GM10847 (cell line): ENCODE measurements around the gene SNTG2.

Source experiments
- POLR2A ChIP-seq: IDR thresholded peaks from 2 replicates; pipeline ENCODE4 v1.6.1; 2011; ENCODE audit not compliant: insufficient read length; ENCODE audit errors: extremely low read depth

SNTG2 gene

DNA sequence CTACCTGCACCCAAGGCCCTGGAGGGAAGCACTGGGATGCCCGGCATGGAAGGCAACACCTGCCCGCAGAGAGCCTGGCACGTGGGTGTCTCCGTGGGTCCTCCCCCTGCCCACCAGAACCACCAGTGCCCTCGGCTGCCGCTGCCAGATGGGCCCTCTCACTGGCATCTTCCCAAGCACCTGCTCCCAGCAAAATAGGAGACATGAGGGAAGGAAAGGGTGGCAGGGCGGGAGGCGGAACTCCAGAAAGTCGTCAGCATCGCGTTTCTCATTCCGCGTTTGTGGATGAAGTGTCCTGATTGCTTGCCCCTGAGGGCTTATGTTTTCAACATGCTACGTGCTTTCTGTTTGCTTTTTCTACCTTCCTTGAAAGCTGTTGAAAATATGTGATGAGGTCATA lies 8.8 kb upstream of the SNTG2 start:
- TF ChIP-seq POLR2A = no peak

- TF ChIP-seq POLR2A = no peak
These were observed 7.7 kb upstream of the SNTG2 start for GRCh38 chr2:942775-943460.

DNA sequence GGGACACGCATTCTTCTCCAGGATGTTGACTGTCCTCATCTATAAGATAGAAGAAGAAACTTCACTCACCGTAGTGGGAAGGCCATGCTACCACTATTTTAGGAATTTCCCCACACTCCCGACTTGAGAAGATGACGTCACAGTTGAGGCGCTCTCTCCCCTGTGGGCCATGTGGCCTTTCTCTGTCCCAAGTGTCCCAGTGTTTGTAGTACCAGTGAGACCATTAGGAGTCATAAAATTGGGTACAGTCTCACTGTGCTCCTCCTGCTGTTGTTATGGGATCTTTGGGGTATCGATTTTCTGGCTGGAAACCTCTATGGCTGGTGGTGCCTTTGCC lies 7.2 kb upstream of the SNTG2 start:
- no peak for TF ChIP-seq POLR2A

DNA sequence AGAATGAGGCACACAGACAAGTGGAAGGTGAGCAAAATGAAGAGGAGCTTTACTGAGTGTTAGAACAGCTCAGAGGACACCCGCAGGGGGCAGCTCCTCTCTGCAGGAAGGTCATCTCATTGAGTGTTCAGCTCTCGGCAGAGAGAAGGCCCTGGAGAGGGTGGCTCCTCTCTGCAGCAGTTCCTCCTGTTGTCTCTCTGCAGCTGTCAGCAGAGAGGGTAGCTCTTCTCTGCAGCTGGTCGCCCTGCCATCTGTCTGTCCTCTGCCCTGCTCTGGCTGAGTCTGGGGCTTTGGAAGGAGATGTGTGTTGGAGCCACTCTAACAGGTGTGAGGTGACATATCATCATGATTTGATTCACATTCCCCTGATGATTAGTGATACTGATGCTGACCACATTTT lies 6.8 kb upstream of the SNTG2 start:
- TF ChIP-seq POLR2A = no peak

- TF ChIP-seq POLR2A = no peak
These were observed 6.0 kb upstream of the SNTG2 start for GRCh38 chr2:944693-945092.

DNA sequence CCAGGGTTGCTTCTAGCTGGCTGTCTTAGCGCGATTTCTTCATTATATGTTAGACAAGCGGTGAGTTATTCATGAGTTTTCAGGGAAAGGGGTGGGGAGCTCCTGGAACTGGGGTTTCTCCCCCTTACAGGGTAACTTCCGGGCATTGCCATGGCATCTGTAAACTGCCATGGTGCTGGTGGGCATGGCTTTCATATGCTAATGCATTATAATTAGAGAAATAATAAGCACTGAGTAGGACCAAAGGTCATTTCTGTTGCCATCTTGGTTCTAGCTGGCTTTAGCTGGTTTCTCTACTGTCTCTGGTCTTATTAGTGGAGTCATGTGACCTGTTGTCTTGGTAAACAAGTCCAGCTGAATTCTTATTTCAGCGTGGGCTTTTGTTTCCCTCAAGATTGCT lies 5.5 kb upstream of the SNTG2 start:
- TF ChIP-seq POLR2A = no peak

DNA sequence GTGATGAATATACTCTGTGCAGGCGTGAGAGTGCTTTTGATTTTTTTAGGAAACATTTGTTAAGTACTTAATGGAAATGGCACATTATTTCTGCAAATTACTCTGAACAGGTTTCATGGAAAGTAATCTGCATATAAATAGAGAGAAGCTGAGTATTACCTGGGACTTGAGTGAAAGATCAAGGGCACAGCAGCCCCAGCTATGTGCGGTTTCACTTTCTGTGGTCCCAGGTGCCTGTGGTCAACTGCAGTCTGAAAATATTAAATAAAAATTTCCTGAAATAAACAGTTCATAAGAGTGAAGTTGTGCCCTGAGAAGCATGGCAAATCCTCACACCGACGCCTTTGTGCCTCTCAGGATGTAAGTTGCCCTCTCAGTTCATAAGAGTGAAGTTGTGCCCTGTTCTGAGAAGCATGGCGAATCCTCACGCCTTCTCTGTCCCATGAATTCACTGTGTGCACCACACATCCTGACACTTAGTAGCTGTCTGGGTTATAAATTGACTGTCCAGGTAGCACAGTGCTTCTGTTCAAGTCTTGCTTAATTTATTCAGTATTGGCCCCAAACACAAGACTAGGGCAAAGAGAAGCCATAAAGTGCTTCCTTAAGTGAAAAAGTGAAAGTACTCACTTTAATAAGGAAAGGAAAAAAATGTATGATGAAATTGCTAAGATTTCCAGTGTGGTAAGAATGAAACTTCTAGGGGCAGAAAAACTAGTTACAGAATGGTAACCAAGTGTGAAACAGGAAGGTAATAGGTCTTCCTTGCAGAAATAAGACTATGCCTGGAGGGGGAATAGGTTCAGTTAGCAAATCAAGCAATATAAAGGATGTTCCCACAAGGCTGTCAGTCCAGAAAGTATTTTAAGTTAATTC lies 4.3 kb upstream of the SNTG2 start:
- no peak for TF ChIP-seq POLR2A

DNA sequence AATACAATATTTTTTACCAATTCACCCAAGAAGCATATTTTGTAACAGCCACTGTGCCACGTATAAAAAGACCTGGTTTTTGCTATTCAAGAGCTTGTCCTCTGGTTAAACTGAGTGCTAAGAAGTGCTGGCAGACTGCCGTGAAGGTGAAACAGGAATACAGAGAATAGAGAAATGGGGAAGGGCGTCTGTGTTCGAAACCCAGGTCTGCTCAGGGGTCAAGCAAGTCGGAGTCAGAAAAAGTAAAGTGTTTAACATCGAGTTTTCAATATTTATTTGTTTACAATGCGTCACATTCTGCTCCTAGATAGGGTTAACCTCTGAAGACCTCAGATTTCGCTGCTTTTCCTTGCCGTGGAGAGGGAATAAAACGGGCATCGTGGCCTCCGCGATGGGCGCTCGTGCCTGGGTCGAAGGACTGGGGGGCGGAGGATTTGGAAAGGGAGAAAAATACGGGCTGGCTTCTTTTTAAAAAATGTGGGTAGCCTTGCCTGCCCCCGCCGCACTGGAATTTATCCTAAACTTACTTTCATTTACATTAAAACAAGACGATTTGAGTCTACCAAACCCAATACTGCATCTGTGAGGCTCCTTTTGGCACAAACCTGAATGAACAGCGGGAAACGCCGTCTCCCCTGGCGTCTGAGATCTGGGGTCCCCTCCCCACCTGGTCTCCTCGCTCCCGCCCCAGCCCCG lies 1.1 kb upstream of the SNTG2 start:
- no peak for TF ChIP-seq POLR2A

DNA sequence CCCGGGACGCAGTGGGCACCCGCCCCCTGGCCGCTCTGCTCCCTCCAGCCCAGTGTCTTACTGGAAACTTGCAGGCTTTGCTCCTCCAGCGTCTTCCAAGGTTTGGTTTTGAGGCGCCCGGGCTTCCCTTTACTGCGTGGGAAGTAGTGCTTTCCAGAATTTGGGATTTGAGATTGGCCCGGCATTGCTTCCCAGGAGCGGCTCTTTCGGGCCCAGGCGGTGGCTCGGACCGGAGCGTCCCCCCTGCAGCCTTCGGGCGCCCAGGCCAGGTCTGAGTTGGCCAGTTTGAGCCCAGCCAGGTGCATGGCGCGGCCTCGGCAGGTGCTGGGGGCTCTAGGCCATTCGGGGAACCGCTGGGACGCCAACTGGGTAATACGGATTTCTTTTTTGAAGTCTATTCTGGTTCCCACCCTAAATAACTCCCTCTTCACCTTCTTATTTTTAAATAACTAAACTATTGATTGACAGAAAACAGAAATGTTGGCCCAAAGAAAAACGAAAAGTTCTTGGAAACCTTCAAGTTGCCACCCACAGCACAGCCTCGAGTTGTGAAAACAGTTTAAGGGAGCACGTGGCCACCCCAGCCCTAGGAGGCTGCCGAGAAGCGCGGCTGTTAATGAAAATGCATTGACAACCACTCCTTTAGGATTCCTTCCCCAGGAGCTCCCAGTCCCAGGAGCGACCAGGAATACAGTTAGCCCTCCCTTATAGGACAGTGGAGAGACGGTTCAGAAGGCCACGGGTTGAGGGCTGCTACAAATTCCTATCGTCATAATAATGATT lies 766 bp downstream of the SNTG2 start:
- TF ChIP-seq POLR2A = no peak

DNA sequence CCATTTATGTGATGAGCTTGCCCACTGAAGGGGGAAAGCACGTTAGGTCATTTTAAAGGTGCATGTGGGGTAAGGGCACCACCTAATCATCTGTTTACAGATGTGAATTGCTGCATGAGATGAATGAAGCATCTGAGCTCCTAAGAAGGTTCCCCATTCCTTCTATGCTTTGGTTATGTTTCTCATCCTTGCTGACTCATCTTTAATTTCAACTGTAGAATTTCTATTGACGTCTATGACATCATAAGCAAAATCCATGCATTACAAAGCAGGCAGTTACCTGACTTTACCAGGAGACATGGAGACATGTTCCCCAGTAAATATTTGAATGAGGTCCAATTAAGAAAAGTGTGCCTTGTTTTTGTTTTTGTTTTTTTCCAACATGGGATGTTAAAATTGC lies 2.8 kb downstream of the SNTG2 start:
- TF ChIP-seq POLR2A = no peak

- TF ChIP-seq POLR2A = no peak
These were observed 3.5 kb downstream of the SNTG2 start for GRCh38 chr2:953975-954686.

- TF ChIP-seq POLR2A = no peak
These were observed 4.0 kb downstream of the SNTG2 start for GRCh38 chr2:954687-955000.

GRCh38 chr2:955829-956731 lies 5.4 kb downstream of the SNTG2 start:
- TF ChIP-seq POLR2A = no peak

DNA sequence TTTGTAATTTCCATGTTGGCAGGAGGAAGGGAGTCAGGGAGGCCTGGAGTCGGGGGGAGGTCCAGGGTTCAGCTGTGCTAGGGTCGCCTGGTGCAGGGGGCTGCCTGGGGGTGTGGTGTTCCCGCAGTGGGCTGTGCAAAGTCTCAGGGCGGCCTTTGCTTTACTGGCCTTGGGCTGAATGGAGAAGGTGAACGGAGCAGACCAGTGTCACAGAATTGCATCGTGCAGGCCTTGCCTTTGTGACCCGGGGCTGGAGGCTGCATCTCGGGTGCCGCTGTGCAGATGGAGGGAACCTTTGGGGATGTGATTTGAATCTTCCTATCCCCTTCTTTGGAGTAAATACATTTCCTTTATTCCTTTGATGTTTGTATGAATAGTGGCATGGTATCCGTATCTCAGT lies 8.8 kb downstream of the SNTG2 start:
- TF ChIP-seq POLR2A = no peak

DNA sequence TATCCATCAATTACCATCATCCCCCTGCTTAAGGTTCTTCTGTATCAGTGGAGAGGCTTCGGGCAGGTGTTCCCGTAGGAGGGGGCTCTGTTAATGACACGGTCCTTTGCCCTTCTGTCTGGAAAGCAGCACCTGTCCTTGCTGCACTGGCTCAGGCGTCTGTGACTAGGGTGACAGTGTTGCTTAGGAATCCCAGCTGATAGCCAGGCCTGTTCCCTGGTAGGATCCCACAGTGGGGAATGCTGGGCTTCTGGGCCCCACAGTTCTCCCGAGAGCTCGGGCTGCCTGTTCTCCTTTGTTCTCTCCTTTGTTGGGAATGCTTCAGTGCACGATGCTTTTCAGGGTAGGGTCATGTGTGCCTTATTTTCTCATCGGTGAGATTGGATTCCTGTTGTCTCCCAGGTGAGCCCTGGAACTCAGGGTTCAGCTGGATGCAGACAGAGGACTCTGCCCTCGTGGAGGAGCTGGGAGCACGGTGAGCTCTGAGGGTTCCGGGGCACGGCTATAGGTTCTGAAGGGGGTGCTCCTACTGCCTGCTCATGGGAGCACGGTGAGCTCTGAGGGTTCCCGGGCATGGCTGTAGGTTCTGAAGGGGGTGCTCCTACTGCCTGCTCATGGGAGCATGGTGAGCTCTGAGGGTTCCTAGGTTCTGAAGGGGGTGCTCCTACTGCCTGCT lies 9.6 kb downstream of the SNTG2 start:
- TF ChIP-seq POLR2A = no peak
